Activated effector memory CD4-positive, alpha-beta T cell treated with anti-CD3 and anti-CD28 coated beads, Interleukin-2, amount 50 U/mL, for 16 hours (primary cell): ENCODE results near the gene GGA1.

ENCODE experiments used
- DNase-seq: peaks from one replicate; pipeline ENCODE4 v3.0.0-alpha.2; 2020

The GGA1 gene

GRCh38 chr22:37608477-37609239 lies at the start of gene GGA1:
Gene GGA1, plus strand, starts transcription at chr22:37608834. Its CDS starts 27 bp downstream, at chr22:37608861.
- DNase-seq, result peak; percentile 98

GRCh38 chr22:37559521-37559900 lies 49.1 kb upstream of the GGA1 start:
- DNase-seq, result no peak

GRCh38 chr22:37559901-37560607 lies 48.6 kb upstream of the GGA1 start, which contains the start of gene CDC42EP1:
Gene CDC42EP1, plus strand, starts transcription at chr22:37560480. Its CDS starts 5,870 bp downstream, at chr22:37566350.
- DNase-seq, result no peak

- no peak for DNase-seq
Observed at GRCh38 chr22:37560608-37561211, 47.9 kb upstream of the GGA1 start.

GRCh38 chr22:37561212-37562048 lies 47.2 kb upstream of the GGA1 start:
- peak; percentile 90 for DNase-seq

GRCh38 chr22:37562049-37562875 lies 46.4 kb upstream of the GGA1 start:
- no peak for DNase-seq

- DNase-seq, result no peak
Observed at GRCh38 chr22:37563153-37564081, 45.2 kb upstream of the GGA1 start.

GRCh38 chr22:37564111-37564711 lies 44.4 kb upstream of the GGA1 start:
- DNase-seq, result no peak

GRCh38 chr22:37565830-37566229 lies 42.8 kb upstream of the GGA1 start:
- DNase-seq, result no peak

GRCh38 chr22:37566329-37566837 lies 42.3 kb upstream of the GGA1 start:
- peak; percentile 80 for DNase-seq

GRCh38 chr22:37566903-37567798 lies 41.5 kb upstream of the GGA1 start:
- peak; percentile 96 for DNase-seq

- no peak for DNase-seq
Observed at GRCh38 chr22:37568012-37568411, 40.6 kb upstream of the GGA1 start.

- no peak for DNase-seq
Observed at GRCh38 chr22:37568448-37569008, 40.1 kb upstream of the GGA1 start.

- no peak for DNase-seq
Observed at GRCh38 chr22:37569009-37569920, 39.4 kb upstream of the GGA1 start.

- no peak for DNase-seq
Observed at GRCh38 chr22:37569921-37570660, 38.5 kb upstream of the GGA1 start.

GRCh38 chr22:37570661-37570976 lies 38.0 kb upstream of the GGA1 start:
- no peak for DNase-seq
